Type B pancreatic cell (in vitro differentiated cells): ENCODE data around the gene CRAT. TPM values are rescaled to one million over a fixed set of nuclear protein-coding genes. Genes with fewer than 3 reads are reported as not detected.
"Not testable (repeated sequence)": the region's sequence is repeated elsewhere in the genome, so short reads cannot be mapped to it uniquely, and the experiment has no call there.

Source experiments
- DNase-seq: peaks from one replicate; pipeline ENCODE4 v3.0.0; 2021; ENCODE audit warnings: mixed read lengths; ENCODE audit not compliant: unreplicated experiment; ENCODE audit errors: extremely low spot score
- H3K27ac Mint-ChIP-seq: 2 replicates; pipeline ENCODE4 v1.8.0; 2021; ENCODE audit warnings: mild to moderate bottlenecking, mixed read lengths
- H3K27me3 Mint-ChIP-seq: 2 replicates; pipeline ENCODE4 v1.8.0; 2021; ENCODE audit warnings: mixed read lengths
- H3K36me3 Mint-ChIP-seq: 2 replicates; pipeline ENCODE4 v1.8.0; 2021; ENCODE audit warnings: mixed read lengths
- H3K4me1 Mint-ChIP-seq: one replicate; pipeline ENCODE4 v1.8.0; 2021; ENCODE audit warnings: mixed read lengths; ENCODE audit not compliant: unreplicated experiment
- H3K4me3 Mint-ChIP-seq: 2 replicates; pipeline ENCODE4 v1.8.0; 2021; ENCODE audit warnings: mild to moderate bottlenecking, mixed read lengths
- H3K9me3 Mint-ChIP-seq: 2 replicates; pipeline ENCODE4 v1.8.0; 2021; ENCODE audit warnings: mixed read lengths
- total RNA-seq: library from RNA; stranded (reverse); gene quantifications from 2 replicates; pipeline ENCODE4 v1.2.1, GENCODE V29; 2021; ENCODE audit warnings: low replicate concordance
- TF ChIP-seq, protein P1 (sequence below): fragments of 200-600 bp; sonication (generic); conservative IDR thresholded peaks from 2 replicates; pipeline ENCODE4 v1.5.0; 2021; ENCODE audit warnings: antibody characterized with exemption, mild to moderate bottlenecking

Gene CRAT
- total RNA-seq, 1 donor from 2014 or later: 28.4 TPM

DNA sequence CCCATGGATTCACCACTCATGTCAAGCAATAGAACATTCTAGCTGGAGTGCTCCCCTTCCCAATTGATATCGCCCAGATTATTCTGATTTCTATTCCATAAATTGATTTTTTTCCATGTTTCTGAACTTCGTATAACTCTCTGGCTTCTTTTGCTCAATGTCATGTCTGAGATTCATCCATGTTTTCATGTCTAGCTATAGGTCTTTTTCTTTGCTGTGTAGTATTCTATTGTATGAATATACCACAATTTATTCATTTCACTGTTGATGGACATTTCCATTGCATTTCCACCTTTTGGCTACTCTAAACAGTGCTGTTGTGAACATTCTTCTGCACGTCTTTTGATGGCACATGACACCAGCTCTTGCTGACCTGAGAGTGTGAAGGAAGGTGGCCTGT is 20.2 kb upstream of the CRAT start:
- peaks cover 10% of the 10 kb centered on the region for H3K4me1 Mint-ChIP-seq
- no peak overlapping the region for H3K4me3 Mint-ChIP-seq
- H3K9me3 Mint-ChIP-seq: no peaks in the 10 kb centered on the region
- no peaks in the 10 kb centered on the region for H3K27me3 Mint-ChIP-seq
- TF ChIP-seq, protein P1, sequence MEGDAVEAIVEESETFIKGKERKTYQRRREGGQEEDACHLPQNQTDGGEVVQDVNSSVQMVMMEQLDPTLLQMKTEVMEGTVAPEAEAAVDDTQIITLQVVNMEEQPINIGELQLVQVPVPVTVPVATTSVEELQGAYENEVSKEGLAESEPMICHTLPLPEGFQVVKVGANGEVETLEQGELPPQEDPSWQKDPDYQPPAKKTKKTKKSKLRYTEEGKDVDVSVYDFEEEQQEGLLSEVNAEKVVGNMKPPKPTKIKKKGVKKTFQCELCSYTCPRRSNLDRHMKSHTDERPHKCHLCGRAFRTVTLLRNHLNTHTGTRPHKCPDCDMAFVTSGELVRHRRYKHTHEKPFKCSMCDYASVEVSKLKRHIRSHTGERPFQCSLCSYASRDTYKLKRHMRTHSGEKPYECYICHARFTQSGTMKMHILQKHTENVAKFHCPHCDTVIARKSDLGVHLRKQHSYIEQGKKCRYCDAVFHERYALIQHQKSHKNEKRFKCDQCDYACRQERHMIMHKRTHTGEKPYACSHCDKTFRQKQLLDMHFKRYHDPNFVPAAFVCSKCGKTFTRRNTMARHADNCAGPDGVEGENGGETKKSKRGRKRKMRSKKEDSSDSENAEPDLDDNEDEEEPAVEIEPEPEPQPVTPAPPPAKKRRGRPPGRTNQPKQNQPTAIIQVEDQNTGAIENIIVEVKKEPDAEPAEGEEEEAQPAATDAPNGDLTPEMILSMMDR: no peak
- DNase-seq: no peak
- H3K27ac Mint-ChIP-seq: no peak overlapping the region
- peaks cover 29% of the 10 kb centered on the region for H3K36me3 Mint-ChIP-seq

DNA sequence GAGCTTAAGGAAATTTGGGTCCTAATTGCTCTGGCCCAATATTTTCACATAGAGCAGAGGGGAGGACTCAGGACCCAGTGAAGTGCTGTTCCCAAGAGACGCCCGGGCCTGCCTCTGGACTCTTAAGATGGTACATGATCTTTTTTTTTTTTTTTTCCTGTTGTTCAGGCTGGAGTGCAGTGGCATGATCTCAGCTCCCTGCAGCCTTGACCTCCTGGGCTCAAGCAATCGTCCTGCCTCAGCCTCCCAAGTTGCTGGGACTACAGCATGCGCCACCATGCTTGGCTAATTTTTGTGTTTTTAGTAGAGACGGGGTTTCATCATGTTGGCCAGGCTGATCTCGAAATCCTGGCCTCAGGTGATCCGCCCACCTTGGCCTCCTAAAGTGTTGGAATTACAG is 19.7 kb upstream of the CRAT start:
- not testable (repeated sequence) for DNase-seq, H3K4me1 Mint-ChIP-seq, H3K27me3 Mint-ChIP-seq, H3K9me3 Mint-ChIP-seq, H3K27ac Mint-ChIP-seq, H3K4me3 Mint-ChIP-seq
- H3K36me3 Mint-ChIP-seq: peaks cover 26% of the 10 kb centered on the region

DNA sequence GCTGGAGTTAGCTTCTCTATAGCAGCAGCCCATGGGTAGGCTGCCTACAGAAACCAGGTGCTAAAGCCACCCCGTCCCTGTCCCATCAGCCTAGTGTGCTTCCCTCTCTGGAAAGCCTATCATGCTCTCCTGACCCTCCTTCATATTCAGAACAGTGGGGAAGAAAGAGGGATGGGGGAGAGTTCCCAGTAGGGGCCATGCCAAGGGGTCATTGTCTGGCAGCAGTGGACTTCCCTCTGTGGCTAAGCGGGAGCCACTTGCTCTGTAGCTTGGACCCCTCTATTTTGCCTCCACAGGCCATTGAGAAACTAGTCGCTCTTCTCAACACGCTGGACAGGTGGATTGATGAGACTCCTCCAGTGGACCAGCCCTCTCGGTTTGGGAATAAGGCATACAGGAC is 18.1 kb upstream of the CRAT start:
- Mint-ChIP-seq H3K36me3 (peaks cover 27% of the 10 kb centered on the region), H3K4me3 (no peak overlapping the region), H3K27me3 (no peaks in the 10 kb centered on the region), H3K9me3 (no peaks in the 10 kb centered on the region), H3K4me1 (peaks cover 11% of the 10 kb centered on the region), H3K27ac (no peak overlapping the region)
- no peak for DNase-seq
- TF ChIP-seq, protein P1: no peak

DNA sequence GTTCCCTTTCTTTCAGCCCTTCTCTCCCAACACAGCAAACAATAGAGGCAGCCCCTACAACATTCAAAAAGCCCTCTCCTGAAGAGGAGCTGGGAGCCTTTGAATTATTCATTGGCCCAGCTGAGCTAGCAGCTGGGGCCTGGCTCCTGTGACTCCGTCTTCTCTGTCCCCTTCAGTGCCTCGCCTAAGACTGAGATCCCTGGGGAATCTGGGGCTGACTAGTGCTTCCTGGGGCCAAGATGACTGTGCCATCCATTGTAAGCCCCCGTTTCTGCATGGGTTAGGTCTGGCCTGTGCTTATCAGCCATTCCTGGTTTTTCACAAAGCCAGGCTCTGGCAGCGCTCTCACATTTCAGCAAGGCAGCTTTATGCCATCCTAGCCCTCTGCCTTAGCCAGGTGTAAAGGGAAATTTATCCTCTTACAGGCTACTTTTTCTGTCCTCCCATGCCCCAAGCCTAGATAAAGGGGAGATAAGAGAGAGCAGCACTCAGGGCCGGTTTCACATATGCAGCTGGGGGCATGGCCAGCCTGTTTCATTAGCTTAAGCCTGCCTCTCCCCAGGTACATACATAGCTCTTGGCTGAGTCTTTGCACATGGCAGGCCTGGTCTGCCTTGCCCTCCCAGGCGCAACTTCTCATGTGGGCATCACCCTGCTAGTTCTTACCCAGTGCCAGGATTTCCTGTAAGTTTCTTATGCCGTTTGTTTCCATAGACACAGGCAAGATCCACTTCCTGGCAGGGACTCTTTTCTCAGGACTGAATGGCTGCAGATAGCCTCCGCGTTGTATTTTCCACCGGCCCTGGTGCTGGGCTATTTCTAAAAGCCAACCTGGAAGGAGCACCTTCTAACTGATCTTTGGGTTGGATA is 16.4 kb upstream of the CRAT start:
- H3K27ac Mint-ChIP-seq: peak overlapping the region; percentile 55

DNA sequence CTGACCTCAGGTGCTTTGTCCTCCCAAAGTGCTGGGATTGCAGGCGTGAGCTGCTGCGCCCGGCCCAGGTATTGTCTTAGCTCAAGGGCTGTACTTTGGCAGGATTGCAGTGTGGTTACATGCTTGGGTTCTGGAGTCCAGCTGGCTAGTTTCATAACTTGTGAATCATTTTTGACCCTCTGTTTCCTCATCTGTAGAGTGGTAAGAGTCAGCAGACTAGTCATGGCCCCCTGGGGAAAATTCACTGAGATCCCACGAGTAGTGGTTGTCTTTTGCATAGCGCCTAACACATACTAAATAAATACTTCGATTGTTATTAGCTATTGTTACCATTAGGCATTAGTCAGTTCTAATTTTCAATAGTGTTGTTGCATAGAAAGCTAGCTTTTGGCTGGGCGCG is 14.9 kb upstream of the CRAT start:
- Mint-ChIP-seq H3K36me3 (peaks cover 19% of the 10 kb centered on the region), H3K27ac (peak overlapping the region; percentile 13), H3K9me3 (no peaks in the 10 kb centered on the region), H3K27me3 (no peaks in the 10 kb centered on the region), H3K4me1 (peaks cover 4% of the 10 kb centered on the region), H3K4me3 (no peak overlapping the region)
- no peak for DNase-seq
- TF ChIP-seq, protein P1: no peak

More for the DNA sequence above, 16.4 kb upstream of the CRAT start:
- Mint-ChIP-seq H3K4me3 (no peak overlapping the region), H3K4me1 (peaks cover 7% of the 10 kb centered on the region), H3K36me3 (peaks cover 23% of the 10 kb centered on the region), H3K27me3 (no peaks in the 10 kb centered on the region), H3K9me3 (no peaks in the 10 kb centered on the region)
- TF ChIP-seq, protein P1: no peak
- DNase-seq: no peak

DNA sequence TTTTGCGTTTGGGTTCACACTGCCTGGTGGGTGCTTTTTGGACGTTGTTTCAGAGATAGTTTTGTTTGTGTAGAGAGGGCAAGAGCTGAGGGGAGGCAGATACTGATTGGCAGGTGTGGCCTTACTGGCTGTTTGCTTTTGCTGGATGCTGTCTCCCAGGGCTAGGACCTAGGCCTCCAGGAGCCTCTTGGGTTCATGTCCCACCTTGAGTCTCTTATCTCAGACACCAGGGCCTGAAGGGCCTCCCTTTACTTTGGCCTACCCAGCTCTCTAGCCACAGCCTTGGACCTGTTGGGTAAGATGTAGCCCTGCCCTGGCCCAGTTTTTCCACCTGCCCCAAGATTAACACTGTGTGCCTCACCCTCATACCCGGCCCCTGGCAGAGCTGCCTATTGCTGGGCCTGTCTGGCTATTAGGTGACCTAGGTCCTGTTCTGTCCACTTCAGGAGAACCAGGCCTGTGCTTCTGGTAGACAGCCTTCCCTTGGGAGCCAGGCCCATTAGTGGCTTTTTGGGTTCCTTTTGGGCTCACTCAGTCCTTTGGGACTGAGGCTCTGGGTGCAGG is 14.0 kb upstream of the CRAT start:
- DNase-seq: no peak
- no peak overlapping the region for H3K4me3 Mint-ChIP-seq
- peaks cover 4% of the 10 kb centered on the region for H3K4me1 Mint-ChIP-seq
- H3K27ac Mint-ChIP-seq: peak overlapping the region; percentile 76
- no peaks in the 10 kb centered on the region for H3K27me3 Mint-ChIP-seq
- no peaks in the 10 kb centered on the region for H3K9me3 Mint-ChIP-seq
- TF ChIP-seq, protein P1: no peak
- peaks cover 21% of the 10 kb centered on the region for H3K36me3 Mint-ChIP-seq

DNA sequence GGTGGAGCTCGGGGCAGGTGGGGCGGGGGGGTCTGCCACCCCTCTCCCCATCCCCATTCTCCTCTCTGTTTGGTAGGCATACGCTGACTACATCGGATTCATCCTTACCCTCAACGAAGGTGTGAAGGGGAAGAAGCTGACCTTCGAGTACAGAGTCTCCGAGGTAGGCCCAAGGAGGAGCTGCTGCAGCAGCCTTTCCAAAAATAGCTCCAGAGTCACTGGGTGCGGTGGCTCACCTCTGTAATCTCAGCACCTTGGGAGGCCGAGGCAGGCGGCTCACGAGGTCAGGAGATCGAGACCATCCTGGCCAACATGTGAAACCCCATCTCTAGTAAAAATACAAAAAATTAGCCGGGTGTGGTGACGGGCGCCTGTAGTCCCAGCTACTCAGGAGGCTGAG is 12.4 kb upstream of the CRAT start:
- H3K4me1 Mint-ChIP-seq, DNase-seq, H3K27ac Mint-ChIP-seq, H3K4me3 Mint-ChIP-seq, H3K27me3 Mint-ChIP-seq, H3K9me3 Mint-ChIP-seq: not testable (repeated sequence)
- H3K36me3 Mint-ChIP-seq: peaks cover 18% of the 10 kb centered on the region
